ENCODE data around the gene IER5L.

- TF ChIP-seq CTCF (optimal IDR thresholded peaks at IDR 0.05 in 1 of 3, IDR thresholded peaks at IDR 0.05 in 1 of 3, conservative IDR thresholded peaks at IDR 0.05 in 1 of 3; ENCODE audit: extremely low read depth in 1 of 3, insufficient read depth in 2 of 3, low read length in 3 of 3) (no peak), EZH2 (IDR thresholded peaks at IDR 0.05; ENCODE audit: low read length) (no peak)
Measured at GRCh38 chr9:129175515-129175824, 2.6 kb downstream of the IER5L start.
